DOHH2 (cell line): ENCODE measurements around the gene STK32B.

Experiments used
- H3F3A ChIP-seq: fragments of 200-600 bp; sonication (generic), shearing (Covaris generic); 2 replicates; pipeline ENCODE4 v1.6.0; 2016; ENCODE audit warnings: antibody characterized with exemption, mild to moderate bottlenecking; ENCODE audit not compliant: control insufficient read depth, insufficient read depth
- H3K27ac ChIP-seq: fragments of 200-600 bp; sonication (generic); 2 replicates; pipeline ENCODE4 v1.5.1; 2014; ENCODE audit warnings: low read depth, mild to moderate bottlenecking, low read length, moderate library complexity
- H3K27me3 ChIP-seq: fragments of 200-600 bp; sonication (generic); 2 replicates; pipeline ENCODE4 v1.6.1; 2014; ENCODE audit warnings: mild to moderate bottlenecking, low read length, mixed read lengths; ENCODE audit not compliant: control insufficient read depth
- H3K36me3 ChIP-seq: fragments of 200-600 bp; sonication (generic); 2 replicates; pipeline ENCODE4 v1.6.1; 2014; ENCODE audit warnings: mild to moderate bottlenecking, low read length, moderate library complexity, mixed read lengths; ENCODE audit not compliant: control insufficient read depth
- H3K4me1 ChIP-seq: fragments of 200-600 bp; sonication (generic); 2 replicates; pipeline ENCODE4 v1.6.1; 2014; ENCODE audit warnings: mild to moderate bottlenecking, low read length, mixed read lengths; ENCODE audit not compliant: control insufficient read depth
- H3K4me2 ChIP-seq: fragments of 200-600 bp; sonication (generic); 2 replicates; pipeline ENCODE4 v1.6.0; 2014; ENCODE audit warnings: mild to moderate bottlenecking, low read length, moderate library complexity
- H3K4me3 ChIP-seq: fragments of 200-600 bp; sonication (generic); 2 replicates; pipeline ENCODE4 v1.5.1; 2014; ENCODE audit warnings: mild to moderate bottlenecking, low read length, mixed read lengths
- H3K79me2 ChIP-seq: fragments of 200-600 bp; sonication (generic); 2 replicates; pipeline ENCODE4 v1.6.1; 2014; ENCODE audit warnings: mild to moderate bottlenecking, low read length, mixed read lengths; ENCODE audit not compliant: control insufficient read depth
- H3K9me2 ChIP-seq: fragments of 200-600 bp; sonication (generic); replicated peaks from 2 replicates; pipeline ENCODE4 v1.6.1; 2014; ENCODE audit warnings: mild to moderate bottlenecking, low read length, mixed read lengths; ENCODE audit not compliant: control insufficient read depth
- H3K9me3 ChIP-seq: fragments of 200-600 bp; sonication (generic); 2 replicates; pipeline ENCODE4 v1.6.1; 2014; ENCODE audit warnings: antibody characterized with exemption, low read length, mixed read lengths; ENCODE audit not compliant: control insufficient read depth, insufficient read depth
- H4K20me1 ChIP-seq: fragments of 200-600 bp; sonication (generic); 2 replicates; pipeline ENCODE4 v1.6.0; 2014; ENCODE audit warnings: low read depth, mild to moderate bottlenecking, antibody characterized with exemption, low read length, moderate library complexity; ENCODE audit not compliant: control insufficient read depth, insufficient read depth
- CTCF ChIP-seq: fragments of 200-600 bp; sonication (generic); IDR thresholded peaks from one replicate; pipeline ENCODE4 v1.5.1; 2014; ENCODE audit warnings: antibody characterized with exemption, mild to moderate bottlenecking, low read depth, low read length; ENCODE audit not compliant: poor library complexity, severe bottlenecking
- EZH2phosphoT487 ChIP-seq: fragments of 200-600 bp; sonication (generic); IDR thresholded peaks from 2 replicates; pipeline ENCODE4 v1.6.1; 2017; ENCODE audit warnings: borderline replicate concordance, mild to moderate bottlenecking, antibody characterized with exemption, low read length, moderate library complexity, mixed read lengths

STK32B gene

DNA sequence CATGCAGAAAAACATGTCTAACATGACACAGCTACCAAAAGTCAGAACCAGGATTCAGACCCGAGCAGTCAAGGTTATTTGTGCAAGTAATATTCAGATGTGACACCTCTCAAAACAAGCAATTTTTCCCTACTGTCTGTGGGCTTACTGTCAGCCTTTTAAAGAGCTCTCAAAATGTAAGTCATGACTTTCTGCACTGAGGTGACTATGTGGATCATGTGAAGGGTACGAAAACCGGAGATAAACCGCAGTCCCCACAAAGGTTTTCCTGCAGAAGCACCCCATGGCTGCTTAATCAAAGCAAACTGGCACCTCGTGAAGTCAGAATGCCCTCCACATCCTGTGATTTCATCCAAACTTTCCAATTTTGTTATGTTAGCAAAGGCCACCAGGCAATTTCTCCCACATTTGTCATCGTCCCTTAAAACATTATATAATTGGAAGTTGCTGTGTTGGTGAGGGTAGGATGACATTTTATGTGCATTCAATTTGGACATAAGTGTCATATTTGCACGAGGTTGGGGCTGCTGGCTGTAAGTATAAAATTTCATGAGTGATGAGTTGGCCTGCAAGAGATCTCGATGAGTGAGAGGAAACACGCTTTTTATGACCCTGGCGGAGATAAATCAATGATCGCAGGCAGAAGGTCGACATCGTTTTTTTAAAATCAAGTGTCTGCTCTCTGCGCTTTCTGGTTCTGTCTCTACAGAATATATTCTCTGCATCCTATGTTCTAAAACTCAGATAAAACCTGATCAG is 161.2 kb downstream of the STK32B start:
- Histone ChIP-seq H4K20me1 (no peaks in the 10 kb centered on the region), H3K9me2 (no peaks in the 10 kb centered on the region), H3K27ac (no peak overlapping the region), H3K36me3 (no peaks in the 10 kb centered on the region), H3K4me3 (no peak overlapping the region), H3F3A (no peaks in the 10 kb centered on the region), H3K79me2 (no peaks in the 10 kb centered on the region), H3K27me3 (no peaks in the 10 kb centered on the region), H3K9me3 (no peaks in the 10 kb centered on the region), H3K4me1 (no peaks in the 10 kb centered on the region), H3K4me2 (no peak overlapping the region)
- TF ChIP-seq CTCF (no peak), EZH2phosphoT487 (no peak)

GRCh38 chr4:5213087-5213595 is 161.9 kb downstream of the STK32B start:
- H3K9me3 ChIP-seq = no peaks in the 10 kb centered on the region
- no peak overlapping the region for H3K4me3 ChIP-seq
- H3K27ac ChIP-seq = no peak overlapping the region
- no peaks in the 10 kb centered on the region for H3K4me1 ChIP-seq
- no peak overlapping the region for H3K4me2 ChIP-seq
- no peak for TF ChIP-seq CTCF
- no peak for TF ChIP-seq EZH2phosphoT487
- H3K36me3 ChIP-seq = no peaks in the 10 kb centered on the region
- H4K20me1 ChIP-seq = no peaks in the 10 kb centered on the region
- H3K27me3 ChIP-seq = no peaks in the 10 kb centered on the region
- H3K9me2 ChIP-seq = no peaks in the 10 kb centered on the region
- no peaks in the 10 kb centered on the region for H3F3A ChIP-seq
- no peaks in the 10 kb centered on the region for H3K79me2 ChIP-seq

DNA sequence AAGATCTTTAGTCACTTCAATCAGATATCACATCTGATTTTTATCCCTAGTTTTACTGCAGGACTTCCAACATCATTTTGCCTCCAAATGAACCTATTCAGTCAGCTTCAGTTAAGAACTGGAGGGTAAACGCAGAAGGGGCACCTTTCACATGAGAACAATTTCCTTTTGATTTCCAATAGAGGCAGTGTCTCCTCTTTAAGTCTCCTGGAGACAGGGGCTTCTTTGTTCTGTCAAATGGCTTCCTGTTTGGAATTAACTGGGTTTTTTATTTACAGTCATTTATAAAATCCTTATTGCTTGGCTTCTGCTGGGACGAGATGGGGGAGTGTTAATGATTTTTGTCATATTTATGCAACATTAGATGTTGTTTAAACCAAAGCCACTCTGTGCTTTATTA is 164.0 kb downstream of the STK32B start:
- Histone ChIP-seq H3K27me3 (no peaks in the 10 kb centered on the region), H4K20me1 (no peaks in the 10 kb centered on the region), H3F3A (no peaks in the 10 kb centered on the region), H3K27ac (no peak overlapping the region), H3K9me3 (no peaks in the 10 kb centered on the region), H3K4me1 (no peaks in the 10 kb centered on the region), H3K9me2 (no peaks in the 10 kb centered on the region), H3K79me2 (no peaks in the 10 kb centered on the region), H3K4me3 (no peak overlapping the region), H3K4me2 (no peak overlapping the region), H3K36me3 (no peaks in the 10 kb centered on the region)
- TF ChIP-seq EZH2phosphoT487 = no peak
- no peak for TF ChIP-seq CTCF
